HCT116 (cell line): ENCODE measurements around the gene SLC4A5. TPM values are rescaled to one million over a fixed set of nuclear protein-coding genes. Genes with fewer than 3 reads are reported as not detected.

Source experiments
- ATAC-seq: fragments of 200-7000 bp; cut with Tn5 transposase; 2 replicates; pipeline ENCODE4 v1.9.1; 2020; ENCODE audit warnings: mild to moderate bottlenecking, moderate library complexity
- BruUV-seq: library from RNA; stranded (reverse); fragments of 400-500 nt; replicated peaks from 2 replicates; lab custom pipeline; 2021; lab: Mats Ljungman, UMichigan
- CTCF ChIA-PET: fragments of 300-600 bp; sonication (Branson Sonifier 250); formaldehyde crosslinking; loops from one replicate; lab custom pipeline; 2021; ENCODE audit warnings: antibody characterized with exemption; lab: Charles Lee
- POLR2A ChIA-PET: fragments of 300-600, 350-600 bp; sonication (Branson Sonifier 250); formaldehyde crosslinking; loops from one replicate; lab custom pipeline; 2021; ENCODE audit warnings: antibody characterized with exemption; lab: Charles Lee
- RAD21 ChIA-PET, 2 experiments: fragments of 300-600 bp; sonication (Branson Sonifier 250); formaldehyde crosslinking; loops; one replicate each; lab custom pipeline; 2023; ENCODE audit warnings: low total read pairs in 2 of 2; ENCODE audit not compliant: uncharacterized antibody in 2 of 2, unreplicated experiment in 2 of 2, low non-redundant PET in 1 of 2; lab: Charles Lee
- DNase-seq: peaks from one replicate; pipeline ENCODE4 v3.0.0-alpha.2; 2010; ENCODE audit warnings: low read depth, low spot score
- H2AFZ ChIP-seq: fragments of 200-600 bp; shearing (Covaris generic), sonication (generic); 2 replicates; pipeline ENCODE4 v1.6.1; 2017; ENCODE audit warnings: low read depth, mixed run types, mixed read lengths, antibody characterized with exemption, low read length; ENCODE audit not compliant: poor library complexity, severe bottlenecking
- H3K27ac ChIP-seq: 2 replicates; pipeline ENCODE4 v1.5.1; 2012; ENCODE audit warnings: low read depth, low read length
- H3K27me3 ChIP-seq: fragments of 200-600 bp; sonication (generic); 2 replicates; pipeline ENCODE4 v1.6.1; 2016; ENCODE audit warnings: mixed run types, low read length, mixed read lengths; ENCODE audit not compliant: insufficient read depth
- H3K36me3 ChIP-seq, 2 experiments: fragments of 200-500 bp in 1 of 2; fragments of 200-600 bp in 1 of 2; sonication (Bioruptor generic) in 1 of 2; sonication (generic) in 1 of 2; 2 replicates each; pipeline versions ENCODE4 v1.5.1 to v1.6.1; 2014 to 2016; ENCODE audit warnings: low read length in 2 of 2, inconsistent platforms in 1 of 2, mixed read lengths in 1 of 2, mixed run types in 1 of 2; ENCODE audit not compliant: insufficient read depth in 2 of 2, control insufficient read depth in 1 of 2
- H3K4me1 ChIP-seq, 2 experiments: fragments of 200-600 bp in 1 of 2; sonication (generic) in 1 of 2; 2 replicates each; pipeline versions ENCODE4 v1.5.1 to v1.6.1; 2012 to 2017; ENCODE audit warnings: low read length in 2 of 2, inconsistent platforms in 1 of 2, mild to moderate bottlenecking in 1 of 2, mixed read lengths in 1 of 2, mixed run types in 1 of 2, moderate library complexity in 1 of 2; ENCODE audit not compliant: insufficient read depth in 2 of 2, control insufficient read depth in 1 of 2
- H3K4me2 ChIP-seq: fragments of 200-600 bp; sonication (generic); 2 replicates; pipeline ENCODE4 v1.6.1; 2017; ENCODE audit warnings: mixed run types, low read length, mixed read lengths
- H3K4me3 ChIP-seq, 2 experiments: fragments of 200-600 bp in 1 of 2; sonication (generic) in 1 of 2; replicated peaks in 1 of 2; 2 replicates each; pipeline ENCODE4 v1.5.1; 2011 to 2016; ENCODE audit warnings: low read length in 2 of 2, control low read depth in 1 of 2, low read depth in 1 of 2, mild to moderate bottlenecking in 1 of 2, mixed read lengths in 1 of 2, mixed run types in 1 of 2
- H3K79me2 ChIP-seq: fragments of 200-600 bp; sonication (generic); 2 replicates; pipeline ENCODE4 v1.6.1; 2017; ENCODE audit warnings: mild to moderate bottlenecking, mixed run types, low read length, moderate library complexity, mixed read lengths; ENCODE audit not compliant: insufficient read depth
- H3K9ac ChIP-seq: fragments of 200-600 bp; sonication (generic); 2 replicates; pipeline ENCODE4 v1.6.1; 2016; ENCODE audit warnings: low read length, mixed read lengths
- H3K9me2 ChIP-seq: fragments of 200-600 bp; sonication (generic), shearing (Covaris generic); 2 replicates; pipeline ENCODE4 v1.6.1; 2017; ENCODE audit warnings: mixed run types, mild to moderate bottlenecking, moderate library complexity; ENCODE audit not compliant: insufficient read depth
- H3K9me3 ChIP-seq, 2 experiments: fragments of 200-500 bp in 1 of 2; fragments of 200-600 bp in 1 of 2; sonication (Bioruptor generic) in 1 of 2; sonication (generic) in 1 of 2; 2 replicates each; pipeline ENCODE4 v1.6.1; 2014 to 2017; ENCODE audit warnings: low read length in 2 of 2, mixed read lengths in 2 of 2, inconsistent platforms in 1 of 2, low read depth in 1 of 2, mild to moderate bottlenecking in 1 of 2, mixed run types in 1 of 2, moderate library complexity in 1 of 2; ENCODE audit not compliant: control insufficient read depth in 1 of 2, insufficient read depth in 1 of 2
- H4K20me1 ChIP-seq: fragments of 200-600 bp; sonication (generic), shearing (Covaris generic); 2 replicates; pipeline ENCODE4 v1.6.1; 2017; ENCODE audit warnings: mixed run types, mild to moderate bottlenecking, moderate library complexity; ENCODE audit not compliant: insufficient read depth
- CBX3 ChIP-seq: IDR thresholded peaks from 2 replicates; pipeline ENCODE4 v1.6.1; 2012; ENCODE audit warnings: low read depth
- CEBPB ChIP-seq: IDR thresholded peaks from 2 replicates; pipeline ENCODE4 v1.6.1; 2012; ENCODE audit warnings: low read depth
- JUND ChIP-seq: IDR thresholded peaks from 2 replicates; pipeline ENCODE4 v1.6.1; 2012
- POLR2A ChIP-seq: IDR thresholded peaks from 2 replicates; pipeline ENCODE4 v1.7.0; 2011; ENCODE audit warnings: borderline replicate concordance; ENCODE audit not compliant: insufficient read depth, insufficient read length; ENCODE audit errors: extremely low read depth
- TCF7L2 ChIP-seq: IDR thresholded peaks from 2 replicates; pipeline ENCODE4 v1.7.0; 2011; ENCODE audit warnings: borderline replicate concordance, inconsistent platforms; ENCODE audit not compliant: insufficient read depth, insufficient read length; ENCODE audit errors: extremely low read depth
- ZNF274 ChIP-seq: fragments of 200-500 bp; sonication (Bioruptor generic); IDR thresholded peaks from 2 replicates; pipeline ENCODE4 v1.6.1; 2014; ENCODE audit warnings: mild to moderate bottlenecking, low read depth, low read length, inconsistent platforms
- intact Hi-C: fragments of 100-400 bp; cut with micrococcal nuclease; formaldehyde crosslinking; loops from 2 replicates; pipeline ENCODE4 v1.10.0; 2022
- total RNA-seq: library from RNA; stranded (reverse); gene quantifications from one replicate; pipeline ENCODE4 v1.2.1, GENCODE V29; 2021; ENCODE audit not compliant: unreplicated experiment
- TF ChIP-seq, protein P1 (sequence below): IDR thresholded peaks from 2 replicates; pipeline ENCODE4 v1.6.1; 2012; ENCODE audit warnings: low read depth
- TF ChIP-seq, protein P2 (sequence below): IDR thresholded peaks from 2 replicates; pipeline ENCODE4 v1.6.1; 2011; ENCODE audit warnings: mild to moderate bottlenecking, low read length, moderate library complexity; ENCODE audit not compliant: insufficient replicate concordance; ENCODE audit errors: extremely low read depth

SLC4A5 gene
- total RNA-seq, 1 experiment from 2014 or later = 0.91 TPM

GRCh38 chr2:74349889-74350288 is 6.7 kb upstream of the SLC4A5 start:
- no peak overlapping the region for H2AFZ ChIP-seq
- H3K9me2 ChIP-seq = no peaks in the 10 kb centered on the region
- ChIA-PET POLR2A (no interaction called here), CTCF (interaction anchor here (4.3 kb wide), 1 partner anchor 15 kb away, joined by 19 read pairs; no protein-coding TSS in a partner anchor), RAD21 (no interaction called here)
- no peaks in the 10 kb centered on the region for H3K36me3 ChIP-seq
- no peak overlapping the region for H3K27ac ChIP-seq
- BruUV-seq = no TSS peak
- H3K4me3 ChIP-seq = no peak overlapping the region
- no peaks in the 10 kb centered on the region for H3K4me1 ChIP-seq
- no peaks in the 10 kb centered on the region for H3K9me3 ChIP-seq
- no peak for TF ChIP-seq CEBPB
- TF ChIP-seq, protein P1, sequence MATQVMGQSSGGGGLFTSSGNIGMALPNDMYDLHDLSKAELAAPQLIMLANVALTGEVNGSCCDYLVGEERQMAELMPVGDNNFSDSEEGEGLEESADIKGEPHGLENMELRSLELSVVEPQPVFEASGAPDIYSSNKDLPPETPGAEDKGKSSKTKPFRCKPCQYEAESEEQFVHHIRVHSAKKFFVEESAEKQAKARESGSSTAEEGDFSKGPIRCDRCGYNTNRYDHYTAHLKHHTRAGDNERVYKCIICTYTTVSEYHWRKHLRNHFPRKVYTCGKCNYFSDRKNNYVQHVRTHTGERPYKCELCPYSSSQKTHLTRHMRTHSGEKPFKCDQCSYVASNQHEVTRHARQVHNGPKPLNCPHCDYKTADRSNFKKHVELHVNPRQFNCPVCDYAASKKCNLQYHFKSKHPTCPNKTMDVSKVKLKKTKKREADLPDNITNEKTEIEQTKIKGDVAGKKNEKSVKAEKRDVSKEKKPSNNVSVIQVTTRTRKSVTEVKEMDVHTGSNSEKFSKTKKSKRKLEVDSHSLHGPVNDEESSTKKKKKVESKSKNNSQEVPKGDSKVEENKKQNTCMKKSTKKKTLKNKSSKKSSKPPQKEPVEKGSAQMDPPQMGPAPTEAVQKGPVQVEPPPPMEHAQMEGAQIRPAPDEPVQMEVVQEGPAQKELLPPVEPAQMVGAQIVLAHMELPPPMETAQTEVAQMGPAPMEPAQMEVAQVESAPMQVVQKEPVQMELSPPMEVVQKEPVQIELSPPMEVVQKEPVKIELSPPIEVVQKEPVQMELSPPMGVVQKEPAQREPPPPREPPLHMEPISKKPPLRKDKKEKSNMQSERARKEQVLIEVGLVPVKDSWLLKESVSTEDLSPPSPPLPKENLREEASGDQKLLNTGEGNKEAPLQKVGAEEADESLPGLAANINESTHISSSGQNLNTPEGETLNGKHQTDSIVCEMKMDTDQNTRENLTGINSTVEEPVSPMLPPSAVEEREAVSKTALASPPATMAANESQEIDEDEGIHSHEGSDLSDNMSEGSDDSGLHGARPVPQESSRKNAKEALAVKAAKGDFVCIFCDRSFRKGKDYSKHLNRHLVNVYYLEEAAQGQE = no peak
- no peak for TF ChIP-seq ZNF274
- TF ChIP-seq POLR2A = no peak
- no peak for TF ChIP-seq TCF7L2
- TF ChIP-seq, protein P2, sequence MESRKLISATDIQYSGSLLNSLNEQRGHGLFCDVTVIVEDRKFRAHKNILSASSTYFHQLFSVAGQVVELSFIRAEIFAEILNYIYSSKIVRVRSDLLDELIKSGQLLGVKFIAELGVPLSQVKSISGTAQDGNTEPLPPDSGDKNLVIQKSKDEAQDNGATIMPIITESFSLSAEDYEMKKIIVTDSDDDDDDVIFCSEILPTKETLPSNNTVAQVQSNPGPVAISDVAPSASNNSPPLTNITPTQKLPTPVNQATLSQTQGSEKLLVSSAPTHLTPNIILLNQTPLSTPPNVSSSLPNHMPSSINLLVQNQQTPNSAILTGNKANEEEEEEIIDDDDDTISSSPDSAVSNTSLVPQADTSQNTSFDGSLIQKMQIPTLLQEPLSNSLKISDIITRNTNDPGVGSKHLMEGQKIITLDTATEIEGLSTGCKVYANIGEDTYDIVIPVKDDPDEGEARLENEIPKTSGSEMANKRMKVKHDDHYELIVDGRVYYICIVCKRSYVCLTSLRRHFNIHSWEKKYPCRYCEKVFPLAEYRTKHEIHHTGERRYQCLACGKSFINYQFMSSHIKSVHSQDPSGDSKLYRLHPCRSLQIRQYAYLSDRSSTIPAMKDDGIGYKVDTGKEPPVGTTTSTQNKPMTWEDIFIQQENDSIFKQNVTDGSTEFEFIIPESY = no peak
- no peak for TF ChIP-seq JUND
- TF ChIP-seq CBX3 = no peak
- H3K79me2 ChIP-seq = no peaks in the 10 kb centered on the region
- no peak overlapping the region for H3K4me2 ChIP-seq
- intact Hi-C loops = no loop called here
- no peaks in the 10 kb centered on the region for H3K27me3 ChIP-seq
- H4K20me1 ChIP-seq = no peaks in the 10 kb centered on the region
- ATAC-seq = no peak
- no peak for DNase-seq
- no peak overlapping the region for H3K9ac ChIP-seq
